Inflammatory macrophage treated with lipopolysaccharide for 1 hour (primary cell): ENCODE measurements around the gene TMEM9B.
"Not testable (repeated sequence)": the region's sequence is repeated elsewhere in the genome, so short reads cannot be mapped to it uniquely, and the experiment has no call there.

Experiments used
- DNase-seq, 2 donors: peaks; one replicate each; pipeline ENCODE4 v3.0.0-alpha.2; 2020 to 2022

The TMEM9B gene

DNA sequence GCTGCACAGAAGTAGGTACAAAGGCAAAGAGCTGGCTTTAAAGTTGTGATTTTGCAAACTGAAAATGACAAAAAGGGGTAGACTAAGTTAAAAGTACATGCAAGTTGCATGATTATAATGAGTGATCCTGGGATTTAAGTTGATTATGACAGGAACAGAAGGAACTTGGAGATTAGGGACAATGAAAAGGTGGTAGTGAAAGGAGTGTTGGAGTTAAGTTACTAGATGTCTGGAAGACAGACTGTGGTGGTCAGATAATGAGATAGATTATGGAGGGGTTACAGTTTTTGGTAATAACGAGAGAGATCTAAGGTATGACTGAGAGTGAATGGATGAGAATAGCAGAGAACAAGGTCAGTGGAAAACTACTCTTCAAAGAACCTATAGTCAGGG, 7.7 kb upstream of the TMEM9B start:
- DNase-seq: no peak

- DNase-seq: no peak
Measured at GRCh38 chr11:8971196-8971923, 7.1 kb upstream of the TMEM9B start.

DNA sequence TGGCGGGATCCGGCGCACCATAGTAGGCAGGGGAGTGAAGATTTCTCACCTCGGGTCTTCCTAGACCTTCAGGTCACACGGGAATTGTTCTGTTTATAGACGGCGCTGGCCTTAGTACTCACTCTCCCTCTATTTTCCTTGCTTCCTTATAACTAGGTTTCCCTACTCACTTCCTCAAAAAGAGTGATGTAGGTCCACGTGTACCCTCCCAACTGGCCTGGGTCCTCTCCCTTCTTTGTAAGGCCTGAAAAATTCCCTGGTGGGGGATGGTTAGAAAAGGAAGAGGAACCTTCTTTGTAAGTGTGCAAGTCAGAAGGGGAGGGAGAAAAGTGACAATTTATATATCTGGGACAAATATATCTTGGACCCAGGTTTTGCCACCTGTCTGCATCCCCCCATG, 2.9 kb upstream of the TMEM9B start:
- DNase-seq: peak; percentile 33 to 77

DNA sequence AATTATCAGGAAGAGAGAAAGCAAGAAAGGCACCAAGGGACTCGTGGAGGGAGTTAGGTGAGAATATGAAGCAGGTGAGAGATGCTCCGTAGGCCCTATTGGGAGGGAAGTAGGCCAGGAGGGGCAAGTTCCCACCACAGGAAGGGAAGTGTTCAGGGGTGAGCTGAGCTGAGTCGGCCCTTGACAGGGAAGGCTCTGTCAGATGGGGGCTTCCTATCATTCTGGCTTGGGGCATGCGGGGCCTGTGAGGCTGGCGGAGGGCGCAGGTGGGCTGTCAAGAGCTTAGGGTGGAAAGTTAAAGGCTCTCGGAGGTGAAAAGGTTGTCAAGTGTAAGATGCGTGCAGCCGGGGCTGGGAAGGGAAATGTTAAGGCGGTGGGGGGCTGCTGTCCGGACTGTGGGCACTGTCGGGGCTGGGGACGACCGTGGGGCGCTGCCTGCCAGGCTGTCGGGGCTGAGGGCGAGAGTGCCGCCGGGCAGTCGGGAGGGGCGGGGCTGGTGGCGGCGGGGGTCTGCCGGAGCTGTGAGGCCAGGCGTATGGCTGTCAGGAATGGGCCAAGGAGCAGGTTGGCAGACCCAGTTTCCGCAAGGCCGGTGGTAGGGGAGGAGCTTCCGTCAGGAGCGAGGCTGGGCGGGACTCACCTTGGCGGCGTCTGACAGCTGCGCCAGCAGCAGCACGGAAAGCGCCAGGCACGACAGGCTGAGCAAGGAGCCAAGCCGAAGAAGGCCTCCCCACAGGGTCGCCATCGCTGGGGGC, 496 bp downstream of the TMEM9B start:
- DNase-seq: peak in 1 of 2 donors; percentile 51

DNA sequence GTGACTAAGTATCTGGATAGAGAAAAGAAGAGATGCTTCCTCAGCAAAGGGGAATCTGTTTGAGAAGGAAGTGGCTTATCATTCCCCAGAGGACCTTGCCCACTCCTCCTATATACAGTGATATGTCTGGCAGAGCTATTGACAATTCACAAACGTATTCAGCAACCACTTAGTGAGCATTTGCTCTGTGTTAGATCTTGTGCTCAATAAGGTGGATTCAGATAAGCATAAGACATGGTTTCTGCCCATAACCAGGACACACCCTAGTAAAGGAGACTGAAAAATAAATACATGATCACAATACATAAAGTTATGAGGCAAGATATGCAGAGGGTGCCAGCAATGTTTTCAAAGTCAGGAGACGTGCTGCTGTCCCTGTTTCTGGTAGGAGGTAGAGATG, 1.4 kb downstream of the TMEM9B start:
- no peak for DNase-seq

DNA sequence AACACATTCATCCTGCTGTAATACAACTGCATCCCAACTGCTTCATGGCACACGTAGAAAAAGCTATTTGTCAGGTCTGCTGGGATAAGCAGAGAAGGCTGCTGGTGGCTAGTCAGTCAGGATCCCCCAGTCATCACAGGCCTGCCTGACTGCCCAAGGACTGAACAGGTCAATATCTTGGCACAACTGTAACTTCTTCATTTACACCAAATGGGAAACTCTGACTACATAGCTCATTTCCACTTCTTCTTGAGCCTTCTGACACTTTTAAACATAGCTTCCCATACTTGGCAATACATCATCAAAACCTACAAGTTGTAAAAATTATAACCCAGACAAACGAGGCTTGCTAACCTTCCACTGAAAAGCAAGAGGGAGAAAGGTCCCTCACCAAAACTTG, 2.8 kb downstream of the TMEM9B start:
- DNase-seq: peak; percentile 40 to 49

GRCh38 chr11:8959546-8960166, 4.6 kb downstream of the TMEM9B start:
- peak; percentile 69 to 82 for DNase-seq

- no peak for DNase-seq
Measured at GRCh38 chr11:8956860-8957259, 7.4 kb downstream of the TMEM9B start.

GRCh38 chr11:8948886-8949285, 15.4 kb downstream of the TMEM9B start:
- peak in 1 of 2 donors; percentile 19 for DNase-seq

DNA sequence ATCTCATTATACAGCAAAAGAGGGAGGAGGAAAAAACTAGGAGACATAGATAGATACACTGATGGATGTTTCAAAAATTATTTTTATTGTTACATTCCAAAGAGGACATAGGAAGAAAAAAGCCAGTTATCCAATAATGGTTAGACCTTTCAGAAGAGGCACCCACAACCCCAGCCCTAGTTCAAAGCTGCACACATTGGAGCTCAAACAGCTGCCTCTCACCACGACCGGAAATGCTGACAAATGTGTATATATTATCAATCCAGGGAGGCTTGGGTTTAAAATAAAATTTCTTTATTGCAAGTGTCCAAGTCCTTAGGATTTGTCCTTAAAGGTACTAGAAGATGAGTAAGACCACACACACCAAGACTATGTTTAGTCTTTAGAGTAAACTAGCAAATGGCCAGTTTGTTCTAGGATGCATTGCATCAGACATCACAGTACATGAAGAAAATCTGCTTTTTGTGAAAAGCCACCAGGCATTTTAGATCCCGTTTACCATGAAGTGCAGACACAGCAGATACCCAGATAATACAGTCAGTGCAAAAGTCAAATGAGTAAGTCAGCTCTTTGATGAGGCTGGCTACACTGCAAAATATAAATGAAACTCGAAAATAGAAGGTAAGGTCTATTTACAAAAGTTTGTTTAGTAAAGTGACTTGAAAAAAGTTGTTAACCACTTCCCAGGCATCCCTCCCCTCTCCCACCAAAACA, 16.9 kb downstream of the TMEM9B start:
- DNase-seq: no peak

DNA sequence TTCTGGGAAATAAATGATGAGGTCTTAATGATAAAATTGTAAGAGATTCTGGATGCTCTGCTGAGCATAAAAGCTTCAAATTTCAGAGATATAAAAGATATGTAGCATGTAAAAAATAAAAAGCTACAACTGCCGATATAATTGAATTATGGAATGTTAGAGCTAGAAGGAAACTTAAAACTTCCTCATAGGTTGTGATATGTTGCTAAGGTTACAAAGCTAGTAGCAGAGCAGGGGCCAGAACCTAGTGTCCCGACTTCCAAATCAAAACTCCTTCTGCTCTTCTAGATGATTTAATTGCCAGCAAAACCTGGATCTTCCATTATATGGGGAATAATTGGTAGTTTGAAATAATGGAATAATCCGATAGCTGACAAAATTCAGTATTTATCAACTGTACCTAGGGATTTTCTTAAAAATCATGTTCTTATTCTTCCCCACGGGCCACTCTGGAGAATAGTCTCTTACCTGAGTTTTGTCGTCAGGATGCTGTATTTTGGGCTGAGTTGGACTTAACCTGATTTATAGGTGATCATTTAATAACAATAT, 21.6 kb downstream of the TMEM9B start, which contains the start of gene ASCL3:
TSS of gene ASCL3 (minus strand) at position 499 of the 549 bp plus-strand sequence. CDS start 4,855 bp downstream, outside the sequence.
- no peak for DNase-seq

DNA sequence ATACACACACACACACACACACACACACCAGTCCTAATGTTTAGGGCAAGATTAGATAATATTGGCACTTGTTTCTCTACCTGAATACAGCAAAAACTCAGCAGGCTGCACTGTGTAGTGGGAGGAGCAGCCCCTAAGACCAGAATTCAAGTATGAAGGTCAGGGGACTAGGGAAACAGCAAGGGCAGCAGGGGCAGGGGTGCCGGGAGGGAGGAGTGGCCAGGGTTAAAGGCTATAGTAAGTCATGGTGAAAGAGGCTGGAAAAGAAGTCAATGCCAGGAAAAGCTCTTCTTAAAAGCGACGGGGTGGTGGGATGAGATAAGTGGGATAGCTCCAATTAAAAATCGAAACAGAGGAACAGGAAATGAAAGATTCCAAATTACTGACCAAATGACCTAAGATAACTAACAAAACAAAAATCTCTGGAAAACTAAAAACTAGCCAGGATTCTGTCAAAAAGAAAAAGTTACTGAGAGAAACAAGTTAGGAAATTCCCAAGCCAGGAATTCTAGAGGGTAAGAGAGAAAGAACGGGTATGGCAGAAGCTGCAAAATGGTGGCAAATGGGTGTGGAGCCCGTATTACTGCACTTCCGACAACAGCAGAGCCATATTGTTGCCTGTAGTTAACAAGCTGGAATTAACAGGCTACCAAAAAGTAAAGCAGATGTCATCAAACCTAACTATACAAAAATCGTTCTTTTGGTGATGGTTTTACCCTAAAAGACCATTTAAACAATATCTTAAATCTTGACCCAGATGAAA, 22.7 kb downstream of the TMEM9B start:
- DNase-seq: no peak

DNA sequence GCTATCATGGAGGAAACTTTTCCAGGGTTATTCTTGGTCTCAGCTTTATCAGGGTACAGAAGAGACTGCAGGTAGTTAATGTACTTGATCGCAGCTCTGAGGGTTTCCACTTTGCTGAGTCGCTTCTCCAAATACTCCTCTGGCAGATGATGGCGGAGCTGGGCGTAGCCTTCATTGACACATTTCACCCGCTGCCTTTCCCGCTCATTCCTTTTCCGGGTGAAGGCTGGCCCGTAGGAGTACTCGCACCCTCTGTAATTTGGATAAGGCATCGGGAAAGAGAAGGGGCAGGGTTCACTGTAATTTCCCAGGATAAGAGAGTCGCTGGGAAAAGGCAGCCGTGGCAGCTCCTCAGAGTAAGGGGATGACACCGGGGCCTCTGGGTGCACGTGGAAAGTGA, 26.6 kb downstream of the TMEM9B start:
- DNase-seq: no peak

GRCh38 chr11:8937159-8937558, 27.1 kb downstream of the TMEM9B start:
- no peak for DNase-seq

- not testable (repeated sequence) for DNase-seq
Measured at GRCh38 chr11:8935789-8936188, 28.5 kb downstream of the TMEM9B start.

DNA sequence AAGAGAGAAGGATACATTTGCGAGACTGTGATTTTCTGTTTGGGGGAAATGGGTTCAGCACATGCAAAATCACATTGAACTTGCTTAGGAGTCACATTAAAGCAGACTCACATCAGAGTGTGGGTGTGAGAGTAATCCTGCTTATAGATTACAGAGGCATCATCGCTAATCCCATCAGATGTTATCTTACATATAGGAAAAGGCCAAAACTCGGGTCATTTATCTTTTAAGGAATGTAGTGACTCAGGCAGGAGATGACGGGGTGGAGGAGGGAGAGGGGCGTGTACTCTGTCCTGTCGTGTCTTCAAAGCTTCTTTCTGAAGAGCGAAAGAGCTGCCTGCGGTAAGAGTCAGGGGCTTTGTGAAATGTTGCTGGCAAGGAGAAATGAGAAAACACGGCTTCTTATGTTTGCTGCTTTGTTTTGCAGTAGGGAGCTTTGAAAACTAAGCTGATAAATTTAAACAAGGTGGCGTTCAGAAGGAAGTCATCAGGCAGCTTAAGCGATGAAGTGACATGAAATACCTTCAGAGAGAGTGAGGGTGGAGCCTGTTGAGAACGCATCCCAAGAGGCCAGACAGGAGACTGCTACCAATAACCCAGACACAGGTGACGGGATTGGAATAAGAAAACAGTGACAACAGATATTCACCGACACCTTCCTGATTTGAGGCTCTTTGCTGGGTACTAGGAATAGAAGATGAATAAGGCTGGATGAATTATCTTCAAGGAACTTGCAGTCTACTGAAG, 29.3 kb downstream of the TMEM9B start:
- no peak for DNase-seq

GRCh38 chr11:8933931-8934330, 30.3 kb downstream of the TMEM9B start:
- DNase-seq: no peak

DNA sequence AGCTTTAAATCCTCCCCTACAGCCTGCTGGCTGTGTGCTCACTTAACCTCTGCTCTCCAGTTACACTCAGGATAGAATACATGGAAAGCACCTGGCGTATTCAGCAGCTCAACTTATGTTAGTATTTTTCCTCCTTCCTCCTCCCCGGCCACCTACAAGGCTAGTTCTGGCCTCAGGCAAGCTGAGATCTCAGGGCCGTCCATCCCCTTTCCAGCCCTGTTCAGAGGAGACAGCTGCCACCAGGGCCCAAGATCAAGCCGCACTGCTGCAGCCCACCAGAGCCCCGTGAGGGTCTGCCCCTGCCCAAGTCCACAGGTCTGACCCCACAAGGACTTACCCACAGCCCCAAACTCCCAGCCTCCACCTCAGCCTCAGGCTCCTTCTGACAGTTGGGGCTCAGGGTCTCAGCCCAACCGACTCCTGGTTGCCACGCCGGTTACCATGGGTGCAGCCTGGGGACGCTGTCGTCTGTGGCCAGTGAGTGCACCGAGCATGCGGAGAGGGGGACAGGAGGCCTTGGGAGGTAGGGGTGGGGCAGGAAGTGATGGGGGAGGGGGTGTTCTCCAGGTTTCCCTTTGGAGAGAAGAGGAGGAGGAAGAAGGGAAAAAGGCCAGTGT, 31.6 kb downstream of the TMEM9B start, which contains the start of gene C11orf16:
TSS of gene C11orf16 (minus strand) at position 384 of the 617 bp plus-strand sequence. CDS start 639 bp downstream, outside the sequence.
- DNase-seq: no peak

DNA sequence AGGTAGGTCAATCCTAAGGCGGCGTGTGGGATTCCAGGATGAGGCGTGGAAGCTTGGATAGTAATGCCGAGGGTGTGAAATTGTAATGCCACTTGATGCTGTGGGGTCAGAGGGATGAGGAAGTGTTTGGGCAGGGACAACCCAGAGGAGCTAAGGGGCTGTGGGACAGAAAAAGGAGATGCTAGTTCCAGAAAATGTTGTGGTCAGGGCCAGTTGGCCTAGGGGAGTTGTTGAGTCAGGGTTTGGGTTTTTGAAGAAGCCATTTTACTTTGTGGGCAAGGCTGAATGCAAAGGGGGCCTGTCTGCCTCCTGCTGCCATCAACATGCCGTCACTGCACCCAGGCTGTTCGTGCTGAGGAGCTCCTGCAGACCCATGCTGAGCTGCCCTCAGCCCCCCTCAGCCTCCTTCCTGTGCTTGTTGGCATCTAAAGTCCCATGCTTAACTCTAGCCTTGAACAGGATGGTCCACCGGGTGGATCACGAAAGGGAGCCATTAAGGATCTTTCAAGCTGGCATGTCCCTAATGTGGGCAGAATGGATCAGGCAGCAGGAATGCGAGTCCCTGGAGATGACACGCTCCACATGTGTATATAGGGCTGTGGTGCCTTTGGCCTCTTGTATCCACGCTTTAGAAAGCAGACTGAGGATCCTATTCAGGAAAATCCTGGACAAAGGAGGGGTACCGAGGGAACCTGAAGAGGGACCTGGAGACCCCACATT, 33.6 kb downstream of the TMEM9B start:
- DNase-seq: no peak
